Measurements from ENCODE around the gene GLOD5. TPM values are rescaled to one million over a fixed set of nuclear protein-coding genes. Genes with fewer than 3 reads are reported as not detected.

GLOD5 gene
- total and polyA plus RNA-seq, 9 donors = not detected

DNA sequence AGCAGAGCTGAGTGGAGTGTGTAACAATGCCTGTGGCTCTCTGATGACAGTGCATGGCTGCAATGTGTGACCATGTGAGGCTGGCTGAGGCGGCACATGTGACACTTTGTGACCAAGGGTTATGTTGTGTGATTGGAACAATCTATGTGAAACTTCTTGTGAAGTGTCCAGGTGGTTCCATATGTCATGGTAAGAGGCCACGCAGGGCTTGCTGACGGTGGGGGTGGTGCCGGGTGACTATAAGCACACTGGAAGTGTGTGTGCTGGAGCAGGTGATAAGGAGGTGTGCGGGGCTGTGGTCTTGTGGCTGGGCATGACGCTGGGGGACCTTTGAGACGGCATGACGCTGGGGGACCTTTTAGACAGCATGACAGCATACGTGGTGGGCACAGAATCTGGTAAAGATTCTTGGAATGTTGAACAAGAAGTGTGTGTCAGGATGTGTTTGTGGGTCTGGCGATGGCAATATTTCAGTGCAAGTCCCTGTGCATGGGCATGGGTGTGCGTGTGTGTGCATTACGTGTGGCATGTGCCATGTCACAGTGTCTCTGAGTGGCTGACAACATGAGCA, 32.9 kb downstream of the GLOD5 start:
- DNase-seq = no peak
- TF ChIP-seq CTCF (IDR thresholded peaks at IDR 0.05) = no peak
- no peak for TF ChIP-seq EP300 (IDR thresholded peaks at IDR 0.05)
- 71 to 80% (median 72%) methylated on average over 12 of the region's 12 CpGs for WGBS, 3 donors
- Histone ChIP-seq H3K27ac (no peak overlapping the region), H3K4me1 (ENCODE audit: insufficient read depth) (no peaks in the 10 kb centered on the region), H3K4me3 (no peak overlapping the region), H3K36me3 (no peaks in the 10 kb centered on the region), H3K9me3 (no peaks in the 10 kb centered on the region), H3K27me3 (no peaks in the 10 kb centered on the region)
- intact Hi-C loops (cut with DNase I) = no loop called here

DNA sequence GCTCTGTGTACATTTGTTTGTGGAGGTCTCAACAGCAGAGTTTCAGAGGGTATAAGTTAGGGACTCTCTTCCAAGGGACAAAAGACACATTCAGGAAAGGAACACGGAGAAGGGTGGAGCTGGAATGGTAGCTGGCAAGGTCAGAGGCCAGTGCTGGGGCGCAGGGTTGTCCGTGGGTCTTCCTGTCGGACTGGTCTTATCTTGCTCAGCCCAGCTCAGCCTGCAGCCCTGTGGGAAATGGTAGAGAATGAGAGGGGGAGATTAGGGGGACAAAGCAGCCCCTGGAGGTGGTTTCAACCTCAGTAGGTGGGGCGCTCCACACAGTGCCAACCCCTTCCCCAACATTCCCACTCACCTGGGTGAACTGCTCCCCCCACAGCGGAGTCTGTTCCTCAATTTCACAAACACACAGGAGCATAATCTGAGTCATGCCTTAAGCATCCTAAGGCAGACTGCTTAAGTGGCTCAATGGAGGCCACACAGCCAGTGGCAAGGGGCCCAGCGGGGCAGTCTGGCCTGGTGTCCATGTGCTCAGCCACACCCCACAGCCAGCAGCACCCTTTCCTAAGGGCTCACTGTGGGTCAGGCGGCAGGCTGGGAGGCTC, 33.5 kb downstream of the GLOD5 start:
- Histone ChIP-seq H3K36me3 (no peaks in the 10 kb centered on the region), H3K9me3 (no peaks in the 10 kb centered on the region), H3K4me3 (no peak overlapping the region), H3K27ac (no peak overlapping the region), H3K4me1 (ENCODE audit: insufficient read depth) (no peaks in the 10 kb centered on the region), H3K27me3 (no peaks in the 10 kb centered on the region)
- no peak for DNase-seq
- 58 to 70% (median 61%) methylated on average over 8 of the region's 8 CpGs for WGBS, 3 donors
- TF ChIP-seq CTCF (IDR thresholded peaks at IDR 0.05) (no peak), EP300 (IDR thresholded peaks at IDR 0.05) (no peak)
- intact Hi-C loops (cut with DNase I) = no loop called here

DNA sequence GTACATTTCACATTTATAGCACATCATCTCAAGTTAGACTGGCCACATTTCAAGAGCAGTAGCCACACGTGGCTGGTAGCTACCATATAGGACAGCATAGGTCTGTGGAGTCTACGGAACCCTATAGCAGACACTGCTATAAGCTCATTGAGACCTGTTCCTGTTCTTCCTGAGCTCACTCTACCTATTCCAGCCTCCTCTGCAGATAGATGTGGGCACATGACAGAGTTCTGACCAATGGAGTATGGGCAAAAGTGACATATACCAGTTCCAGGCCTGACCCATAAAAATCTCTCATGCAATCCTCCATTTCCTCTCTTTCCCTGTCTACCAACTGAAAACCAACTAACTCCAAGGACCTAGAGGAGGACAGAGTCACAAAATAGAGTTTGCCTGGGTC, 36.8 kb downstream of the GLOD5 start:
- H3K9me3 ChIP-seq = no peaks in the 10 kb centered on the region
- no peaks in the 10 kb centered on the region for H3K27me3 ChIP-seq
- no peak overlapping the region for H3K27ac ChIP-seq
- intact Hi-C loops (cut with DNase I) = no loop called here
- no peak for DNase-seq
- peaks cover 2% of the 10 kb centered on the region for H3K4me1 ChIP-seq (ENCODE audit: insufficient read depth)
- no peaks in the 10 kb centered on the region for H3K36me3 ChIP-seq
- no peak overlapping the region for H3K4me3 ChIP-seq
- no peak for TF ChIP-seq CTCF (IDR thresholded peaks at IDR 0.05)
- TF ChIP-seq POLR2A (IDR thresholded peaks at IDR 0.05) = no peak
- TF ChIP-seq EP300 (IDR thresholded peaks at IDR 0.05) = no peak
- WGBS, 3 donors = 59 to 72% (median 63%) methylated on average over 2 of the region's 2 CpGs

DNA sequence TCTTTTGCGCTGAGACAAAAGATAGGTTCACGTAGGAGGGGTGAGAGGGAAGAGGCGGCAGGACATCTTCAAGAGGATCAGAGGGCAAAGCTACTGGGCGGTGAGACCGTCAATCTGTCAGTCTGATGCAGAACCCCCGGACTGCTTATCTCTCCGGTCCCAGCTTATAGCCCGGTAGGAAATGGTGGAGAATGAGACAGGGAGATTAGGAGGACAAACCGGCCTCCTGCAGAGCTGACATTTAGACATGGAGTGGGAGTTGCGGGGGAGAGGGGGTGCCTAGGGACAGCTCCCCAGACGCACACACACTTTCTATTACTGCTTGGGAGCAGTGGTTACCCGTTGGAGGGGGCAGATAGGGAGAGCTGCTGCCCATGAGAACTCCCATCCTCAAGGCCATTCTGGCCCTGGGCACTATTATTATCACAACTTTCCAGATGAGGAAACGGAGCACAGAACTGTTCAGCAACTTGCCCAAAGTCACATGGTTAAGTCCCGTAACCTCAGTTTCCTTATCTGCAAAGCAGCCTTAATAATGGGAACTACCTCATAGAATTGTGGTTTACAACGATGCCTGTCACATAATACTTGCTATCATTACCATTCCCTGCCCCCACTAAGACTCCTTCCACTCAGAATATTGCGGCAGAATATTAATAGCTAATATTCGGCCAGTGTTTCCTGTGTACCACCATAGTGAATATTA, 39.2 kb downstream of the GLOD5 start:
- H3K4me3 ChIP-seq = peak overlapping the region; percentile 62
- H3K27ac ChIP-seq = peak overlapping the region; percentile 82 to 93
- TF ChIP-seq CTCF (IDR thresholded peaks at IDR 0.05) (peak in 1 of 3 donors; percentile 20), EP300 (IDR thresholded peaks at IDR 0.05) (no peak)
- DNase-seq = peak in 1 of 5 donors; percentile 30
- no peaks in the 10 kb centered on the region for H3K36me3 ChIP-seq
- H3K4me1 ChIP-seq (ENCODE audit: insufficient read depth) = peaks cover 2% of the 10 kb centered on the region
- no peaks in the 10 kb centered on the region for H3K9me3 ChIP-seq
- WGBS, 3 donors = 48 to 50% (median 49%) methylated on average over 17 of the region's 17 CpGs
- intact Hi-C loops (cut with DNase I) = no loop called here
- H3K27me3 ChIP-seq = no peaks in the 10 kb centered on the region

Measured in ovary (tissue), 9 donors.